Mesothelial cell of epicardium (in vitro differentiated cells): ENCODE data around the gene LSM7. TPM values are rescaled to one million over a fixed set of nuclear protein-coding genes. Genes with fewer than 3 reads are reported as not detected.

Experiments used
- DNase-seq, 2 experiments: peaks; one replicate each; pipeline ENCODE4 v3.0.0; 2021; ENCODE audit warnings: low spot score in 2 of 2; ENCODE audit not compliant: unreplicated experiment in 2 of 2
- H3K27ac Mint-ChIP-seq: 2 replicates; pipeline ENCODE4 v1.8.0; 2021; ENCODE audit warnings: mixed read lengths
- H3K27me3 Mint-ChIP-seq: 2 replicates; pipeline ENCODE4 v1.8.0; 2021; ENCODE audit warnings: low read depth, mixed read lengths
- H3K36me3 Mint-ChIP-seq: 2 replicates; pipeline ENCODE4 v1.8.0; 2021; ENCODE audit warnings: mixed read lengths
- H3K4me1 Mint-ChIP-seq: 2 replicates; pipeline ENCODE4 v1.8.0; 2021; ENCODE audit warnings: mixed read lengths
- H3K4me3 Mint-ChIP-seq: 2 replicates; pipeline ENCODE4 v1.8.0; 2021; ENCODE audit warnings: mild to moderate bottlenecking, moderate library complexity, mixed read lengths
- H3K9me3 Mint-ChIP-seq: 2 replicates; pipeline ENCODE4 v1.8.0; 2021; ENCODE audit warnings: mixed read lengths
- CTCF ChIP-seq: fragments of 200-600 bp; sonication (generic); IDR thresholded peaks from one replicate; pipeline ENCODE4 v1.5.0; 2021; ENCODE audit warnings: antibody characterized with exemption; ENCODE audit not compliant: unreplicated experiment
- total RNA-seq: library from RNA; stranded (reverse); gene quantifications from 3 replicates; pipeline ENCODE4 v1.2.1, GENCODE V29; 2021

Gene LSM7
- total RNA-seq, 1 donor from 2014 or later = 141 TPM

GRCh38 chr19:2319551-2319950 is 8.8 kb downstream of the LSM7 start:
- Mint-ChIP-seq H3K27ac (no peak overlapping the region), H3K9me3 (peaks cover 11% of the 10 kb centered on the region), H3K27me3 (peaks cover 4% of the 10 kb centered on the region), H3K4me1 (no peaks in the 10 kb centered on the region), H3K36me3 (peaks cover 7% of the 10 kb centered on the region), H3K4me3 (no peak overlapping the region)
- TF ChIP-seq CTCF = no peak
- no peak for DNase-seq

GRCh38 chr19:2318923-2319322 is 9.5 kb downstream of the LSM7 start:
- no peak overlapping the region for H3K27ac Mint-ChIP-seq
- H3K9me3 Mint-ChIP-seq = peaks cover 12% of the 10 kb centered on the region
- TF ChIP-seq CTCF = no peak
- DNase-seq = no peak
- no peaks in the 10 kb centered on the region for H3K4me1 Mint-ChIP-seq
- H3K4me3 Mint-ChIP-seq = no peak overlapping the region
- H3K27me3 Mint-ChIP-seq = peaks cover 5% of the 10 kb centered on the region
- peaks cover 4% of the 10 kb centered on the region for H3K36me3 Mint-ChIP-seq

- H3K4me3 Mint-ChIP-seq = no peak overlapping the region
- no peak overlapping the region for H3K27ac Mint-ChIP-seq
- no peaks in the 10 kb centered on the region for H3K4me1 Mint-ChIP-seq
- H3K27me3 Mint-ChIP-seq = peaks cover 15% of the 10 kb centered on the region
- H3K36me3 Mint-ChIP-seq = no peaks in the 10 kb centered on the region
- no peak for DNase-seq
- peaks cover 12% of the 10 kb centered on the region for H3K9me3 Mint-ChIP-seq
- TF ChIP-seq CTCF = no peak
Observed at GRCh38 chr19:2317756-2318155, 10.6 kb downstream of the LSM7 start.

GRCh38 chr19:2317300-2317699 is 11.1 kb downstream of the LSM7 start:
- H3K27ac Mint-ChIP-seq = no peak overlapping the region
- H3K27me3 Mint-ChIP-seq = peaks cover 17% of the 10 kb centered on the region
- DNase-seq = no peak
- no peak overlapping the region for H3K4me3 Mint-ChIP-seq
- no peaks in the 10 kb centered on the region for H3K36me3 Mint-ChIP-seq
- H3K9me3 Mint-ChIP-seq = peaks cover 12% of the 10 kb centered on the region
- H3K4me1 Mint-ChIP-seq = no peaks in the 10 kb centered on the region
- no peak for TF ChIP-seq CTCF

GRCh38 chr19:2315818-2316353 is 12.5 kb downstream of the LSM7 start:
- Mint-ChIP-seq H3K9me3 (peaks cover 12% of the 10 kb centered on the region), H3K27me3 (peaks cover 21% of the 10 kb centered on the region), H3K27ac (no peak overlapping the region), H3K4me1 (no peaks in the 10 kb centered on the region), H3K4me3 (no peak overlapping the region), H3K36me3 (no peaks in the 10 kb centered on the region)
- DNase-seq = no peak
- TF ChIP-seq CTCF = peak; percentile 18
